ENCODE results near the gene CARNS1.

DNA sequence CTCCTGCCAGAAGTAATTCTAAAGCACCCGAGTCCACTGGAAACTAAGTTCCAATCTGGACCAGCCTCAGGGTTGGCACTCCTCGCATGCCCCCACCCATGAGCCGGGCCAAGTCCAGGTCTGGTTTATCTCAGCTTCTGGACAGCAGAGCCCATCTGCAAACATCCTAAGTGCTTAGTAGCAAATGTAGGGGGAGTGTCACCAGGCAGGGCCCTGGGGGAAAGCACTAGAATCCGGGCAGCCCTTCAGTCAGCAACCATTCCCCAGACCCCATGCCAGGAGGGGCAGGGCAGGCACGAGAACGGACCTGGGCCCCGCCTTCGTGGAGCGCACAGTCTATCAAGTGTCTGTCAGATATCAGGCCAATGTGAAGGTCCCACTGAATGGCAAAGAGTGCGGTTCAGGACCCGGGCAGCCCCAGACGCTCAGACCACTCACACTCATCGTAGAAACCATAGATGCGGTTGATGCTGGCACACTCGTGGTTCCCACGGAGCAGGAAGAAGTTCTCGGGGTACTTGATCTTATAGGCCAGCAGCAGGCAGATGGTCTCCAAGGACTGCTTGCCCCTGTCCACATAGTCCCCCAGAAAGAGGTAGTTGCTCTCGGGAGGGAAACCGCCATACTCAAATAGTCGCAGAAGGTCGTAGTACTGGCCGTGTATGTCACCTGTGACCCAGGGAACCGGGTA is 15.1 kb upstream of the CARNS1 start:
- TF ChIP-seq, protein P1, sequence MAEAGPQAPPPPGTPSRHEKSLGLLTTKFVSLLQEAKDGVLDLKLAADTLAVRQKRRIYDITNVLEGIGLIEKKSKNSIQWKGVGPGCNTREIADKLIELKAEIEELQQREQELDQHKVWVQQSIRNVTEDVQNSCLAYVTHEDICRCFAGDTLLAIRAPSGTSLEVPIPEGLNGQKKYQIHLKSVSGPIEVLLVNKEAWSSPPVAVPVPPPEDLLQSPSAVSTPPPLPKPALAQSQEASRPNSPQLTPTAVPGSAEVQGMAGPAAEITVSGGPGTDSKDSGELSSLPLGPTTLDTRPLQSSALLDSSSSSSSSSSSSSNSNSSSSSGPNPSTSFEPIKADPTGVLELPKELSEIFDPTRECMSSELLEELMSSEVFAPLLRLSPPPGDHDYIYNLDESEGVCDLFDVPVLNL (IDR thresholded peaks at IDR 0.05; ENCODE audit: low read depth, low read length): no peak
- TF ChIP-seq RAD51 (IDR thresholded peaks at IDR 0.05): no peak
- no peak for TF ChIP-seq MXI1 (IDR thresholded peaks at IDR 0.05; ENCODE audit: low read depth, low read length)
- TF ChIP-seq, protein P2, sequence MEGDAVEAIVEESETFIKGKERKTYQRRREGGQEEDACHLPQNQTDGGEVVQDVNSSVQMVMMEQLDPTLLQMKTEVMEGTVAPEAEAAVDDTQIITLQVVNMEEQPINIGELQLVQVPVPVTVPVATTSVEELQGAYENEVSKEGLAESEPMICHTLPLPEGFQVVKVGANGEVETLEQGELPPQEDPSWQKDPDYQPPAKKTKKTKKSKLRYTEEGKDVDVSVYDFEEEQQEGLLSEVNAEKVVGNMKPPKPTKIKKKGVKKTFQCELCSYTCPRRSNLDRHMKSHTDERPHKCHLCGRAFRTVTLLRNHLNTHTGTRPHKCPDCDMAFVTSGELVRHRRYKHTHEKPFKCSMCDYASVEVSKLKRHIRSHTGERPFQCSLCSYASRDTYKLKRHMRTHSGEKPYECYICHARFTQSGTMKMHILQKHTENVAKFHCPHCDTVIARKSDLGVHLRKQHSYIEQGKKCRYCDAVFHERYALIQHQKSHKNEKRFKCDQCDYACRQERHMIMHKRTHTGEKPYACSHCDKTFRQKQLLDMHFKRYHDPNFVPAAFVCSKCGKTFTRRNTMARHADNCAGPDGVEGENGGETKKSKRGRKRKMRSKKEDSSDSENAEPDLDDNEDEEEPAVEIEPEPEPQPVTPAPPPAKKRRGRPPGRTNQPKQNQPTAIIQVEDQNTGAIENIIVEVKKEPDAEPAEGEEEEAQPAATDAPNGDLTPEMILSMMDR (IDR thresholded peaks at IDR 0.05 in 2 of 3, conservative IDR thresholded peaks at IDR 0.05 in 1 of 3; ENCODE audit: control insufficient read depth in 2 of 3, extremely low read depth in 1 of 3, insufficient read depth in 1 of 3, low read depth in 3 of 3, low read length in 3 of 3): no peak
- TF ChIP-seq EZH2 (IDR thresholded peaks at IDR 0.05; ENCODE audit: borderline replicate concordance, control insufficient read depth, low read depth, low read length): no peak
- TF ChIP-seq SMAD1 (IDR thresholded peaks at IDR 0.05; ENCODE audit: low read depth, partially characterized antibody): no peak
- no peak for TF ChIP-seq FOS (IDR thresholded peaks at IDR 0.05; ENCODE audit: borderline replicate concordance, extremely low read depth, insufficient read length)
- no peak for TF ChIP-seq POLR2AphosphoS5 (IDR thresholded peaks at IDR 0.05; ENCODE audit: low read length)
- TF ChIP-seq ZNF24 (IDR thresholded peaks at IDR 0.05): no peak
- no peak for TF ChIP-seq EED (IDR thresholded peaks at IDR 0.05; ENCODE audit: low read depth)
- TF ChIP-seq, protein P3, sequence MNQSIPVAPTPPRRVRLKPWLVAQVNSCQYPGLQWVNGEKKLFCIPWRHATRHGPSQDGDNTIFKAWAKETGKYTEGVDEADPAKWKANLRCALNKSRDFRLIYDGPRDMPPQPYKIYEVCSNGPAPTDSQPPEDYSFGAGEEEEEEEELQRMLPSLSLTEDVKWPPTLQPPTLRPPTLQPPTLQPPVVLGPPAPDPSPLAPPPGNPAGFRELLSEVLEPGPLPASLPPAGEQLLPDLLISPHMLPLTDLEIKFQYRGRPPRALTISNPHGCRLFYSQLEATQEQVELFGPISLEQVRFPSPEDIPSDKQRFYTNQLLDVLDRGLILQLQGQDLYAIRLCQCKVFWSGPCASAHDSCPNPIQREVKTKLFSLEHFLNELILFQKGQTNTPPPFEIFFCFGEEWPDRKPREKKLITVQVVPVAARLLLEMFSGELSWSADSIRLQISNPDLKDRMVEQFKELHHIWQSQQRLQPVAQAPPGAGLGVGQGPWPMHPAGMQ (IDR thresholded peaks at IDR 0.05; ENCODE audit: borderline replicate concordance): no peak
- TF ChIP-seq TCF12 (IDR thresholded peaks at IDR 0.05; ENCODE audit: low read depth, low read length): no peak
